NCI-H2107 treated with DMSO at 0.1 percent for 48 hours (cell line): ENCODE measurements around the gene IVD.

Experiments used
- DNase-seq: peaks from one replicate; lab custom pipeline; 2025; ENCODE audit not compliant: unreplicated experiment; lab: John Stamatoyannopoulos, UW

The IVD gene

DNA sequence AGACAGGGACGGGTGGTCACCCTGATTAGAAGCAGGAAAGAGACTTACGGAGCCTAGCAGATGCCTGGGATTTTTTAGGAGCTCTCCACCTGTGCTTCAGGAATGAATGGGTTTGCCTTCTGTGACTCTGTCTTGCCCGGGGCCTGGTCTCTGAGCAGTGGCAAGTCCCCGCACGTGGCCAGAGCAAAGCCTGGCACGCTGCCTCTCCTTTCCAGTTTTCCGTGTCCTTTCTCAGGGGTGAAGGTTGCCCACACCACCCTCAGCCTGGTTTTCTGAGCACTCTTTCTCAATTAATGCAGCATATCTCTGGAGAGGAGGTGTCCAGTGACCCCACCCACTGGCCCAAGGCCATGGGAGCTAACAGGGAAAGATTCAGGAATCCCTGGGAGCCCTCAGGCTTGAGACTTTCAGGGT, 50.7 kb downstream of the IVD start:
- DNase-seq, result no peak

DNA sequence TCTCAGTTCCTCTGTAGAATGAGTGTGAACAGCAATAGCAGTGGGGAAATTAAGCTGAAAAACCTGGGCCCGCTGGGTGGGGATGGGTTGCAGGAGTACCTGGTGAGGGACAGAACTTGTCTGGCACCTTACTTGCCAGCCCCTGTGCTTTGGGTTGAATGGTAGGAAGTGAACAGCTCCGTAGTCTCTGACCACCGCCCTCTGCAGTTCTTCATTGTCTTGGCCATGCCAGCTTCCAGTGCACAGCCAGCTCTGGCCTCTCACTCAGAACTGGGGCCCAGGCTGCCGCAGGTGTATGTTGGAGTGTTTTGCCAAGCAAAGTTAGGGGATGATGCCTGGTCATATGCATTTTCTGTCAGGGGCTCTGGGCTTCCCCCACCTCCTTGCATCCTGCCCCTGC, 51.1 kb downstream of the IVD start:
- no peak for DNase-seq

DNA sequence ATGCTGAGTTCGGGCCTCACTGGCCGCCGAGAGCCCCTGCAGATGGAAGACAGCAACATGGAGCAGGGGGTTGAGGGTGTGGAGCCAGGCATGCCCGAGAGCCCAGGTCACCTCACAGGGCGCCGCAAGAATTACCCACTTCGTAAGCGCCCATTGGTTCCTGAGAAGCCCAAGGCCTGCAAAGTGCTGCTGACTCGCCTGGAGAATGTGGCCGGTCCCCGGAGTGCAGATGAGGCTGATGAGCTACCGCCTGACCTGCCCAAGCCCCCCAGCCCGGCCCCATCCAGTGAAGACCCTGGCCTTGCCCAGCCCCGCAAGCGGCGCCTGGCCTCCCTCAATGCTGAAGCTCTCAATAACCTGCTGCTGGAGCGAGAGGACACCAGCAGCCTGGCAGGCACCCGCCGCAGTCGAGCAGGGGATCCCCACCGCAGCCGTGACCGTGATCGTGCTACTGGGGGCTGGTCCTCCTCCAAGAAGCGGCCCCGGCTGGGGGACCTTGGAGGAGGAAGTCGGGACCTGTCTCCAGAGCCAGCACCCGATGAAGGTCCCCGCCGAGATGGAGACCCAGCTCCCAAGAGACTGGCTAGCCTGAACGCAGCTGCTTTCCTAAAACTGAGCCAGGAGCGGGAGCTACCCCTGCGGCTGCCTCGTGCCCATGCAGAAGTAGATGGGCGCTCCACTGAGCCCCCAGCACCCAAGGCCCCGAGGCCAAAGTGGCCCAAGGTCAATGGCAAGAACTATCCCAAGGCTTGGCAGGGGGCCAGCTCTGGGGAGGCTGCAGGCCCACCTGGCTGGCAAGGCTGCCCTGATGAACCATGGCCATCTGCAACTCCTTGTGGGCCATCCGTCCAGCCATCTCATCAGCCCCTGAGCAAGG, 53.1 kb downstream of the IVD start:
- no peak for DNase-seq

DNA sequence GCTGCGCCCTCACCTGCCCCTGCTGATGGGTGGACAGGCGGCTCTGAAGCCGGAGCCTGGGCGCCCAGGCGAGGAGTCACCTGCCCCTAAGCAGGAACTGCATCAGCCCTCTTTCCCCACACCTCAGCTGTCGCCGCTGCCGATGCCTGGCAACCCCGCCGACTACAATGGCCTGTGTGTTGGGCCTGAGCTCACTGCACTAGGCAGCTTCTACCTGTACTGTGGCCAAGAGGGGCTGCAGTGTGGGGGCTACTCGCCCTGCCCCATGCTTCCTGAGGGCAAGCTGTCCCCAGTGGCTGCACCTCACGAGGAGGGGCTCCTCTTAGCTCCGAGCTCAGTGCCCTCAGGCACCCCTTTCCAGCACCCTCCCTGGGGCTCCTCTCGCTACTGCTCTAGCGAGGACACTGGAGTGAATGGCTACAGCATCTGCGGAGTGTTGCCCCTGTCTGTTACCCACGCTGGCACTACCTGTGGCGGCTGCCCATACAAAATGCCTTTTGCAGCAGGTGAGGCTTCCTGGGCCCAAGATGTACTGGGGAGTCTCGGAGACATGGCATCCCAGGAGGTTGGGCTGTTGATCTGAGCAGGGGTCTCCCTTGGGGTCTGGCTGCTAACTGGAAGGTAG, 53.9 kb downstream of the IVD start:
- no peak for DNase-seq

DNA sequence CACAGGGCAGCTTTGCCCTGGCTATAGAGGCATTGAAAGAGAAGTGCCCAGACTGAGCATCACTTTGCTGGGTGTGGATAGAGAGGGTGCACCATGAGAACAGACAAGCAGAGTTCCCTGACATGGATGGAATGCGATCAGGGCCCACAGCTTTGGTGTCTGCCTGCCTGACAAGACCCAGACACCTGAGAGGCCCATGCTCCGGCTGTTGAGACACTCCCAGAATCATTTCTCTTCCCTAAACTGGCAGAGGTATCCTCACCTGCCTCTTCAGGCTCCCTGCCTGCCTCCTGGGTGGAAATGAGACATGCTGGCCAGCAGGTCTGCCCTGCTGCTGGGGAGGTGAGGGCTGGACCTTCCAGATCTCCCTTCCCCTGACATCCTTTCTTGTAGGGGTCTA, 54.8 kb downstream of the IVD start:
- no peak for DNase-seq

DNA sequence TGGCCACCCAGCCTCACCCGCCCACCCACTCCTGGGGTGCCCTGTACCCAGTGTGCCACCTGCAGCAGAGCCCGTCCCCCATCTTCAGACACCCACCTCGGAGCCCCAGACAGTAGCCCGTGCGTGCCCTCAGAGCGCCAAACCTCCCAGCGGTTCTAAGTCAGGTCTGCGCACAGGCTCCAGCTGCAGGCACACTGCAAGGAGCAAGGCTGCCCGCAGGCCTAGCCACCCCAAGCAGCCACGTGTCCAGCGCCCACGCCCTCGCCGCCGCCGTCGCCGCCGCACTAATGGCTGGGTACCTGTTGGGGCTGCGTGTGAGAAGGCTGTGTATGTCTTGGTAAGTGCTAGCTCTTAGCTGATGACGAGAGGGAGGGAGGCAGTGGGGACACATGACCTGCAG, 56.4 kb downstream of the IVD start:
- DNase-seq, result no peak

DNA sequence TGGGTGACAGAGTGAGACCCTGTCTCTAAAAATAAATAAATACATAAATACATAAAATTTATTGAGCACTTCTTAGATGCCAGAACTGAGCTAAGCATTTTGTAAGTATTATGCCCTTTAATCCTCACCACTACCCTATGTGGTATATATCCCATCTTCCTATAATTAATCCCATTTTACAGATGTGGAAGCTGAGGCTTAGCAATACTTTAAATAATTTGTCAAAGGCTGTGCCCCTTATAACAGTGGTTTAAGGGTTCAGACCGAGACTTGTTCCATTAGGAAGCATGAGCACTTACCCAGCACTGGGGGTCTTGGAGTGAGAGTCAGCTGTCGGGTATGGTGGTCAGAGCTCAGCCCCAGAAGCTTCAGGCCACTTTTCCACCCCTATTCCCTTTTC, 57.7 kb downstream of the IVD start:
- no peak for DNase-seq

DNA sequence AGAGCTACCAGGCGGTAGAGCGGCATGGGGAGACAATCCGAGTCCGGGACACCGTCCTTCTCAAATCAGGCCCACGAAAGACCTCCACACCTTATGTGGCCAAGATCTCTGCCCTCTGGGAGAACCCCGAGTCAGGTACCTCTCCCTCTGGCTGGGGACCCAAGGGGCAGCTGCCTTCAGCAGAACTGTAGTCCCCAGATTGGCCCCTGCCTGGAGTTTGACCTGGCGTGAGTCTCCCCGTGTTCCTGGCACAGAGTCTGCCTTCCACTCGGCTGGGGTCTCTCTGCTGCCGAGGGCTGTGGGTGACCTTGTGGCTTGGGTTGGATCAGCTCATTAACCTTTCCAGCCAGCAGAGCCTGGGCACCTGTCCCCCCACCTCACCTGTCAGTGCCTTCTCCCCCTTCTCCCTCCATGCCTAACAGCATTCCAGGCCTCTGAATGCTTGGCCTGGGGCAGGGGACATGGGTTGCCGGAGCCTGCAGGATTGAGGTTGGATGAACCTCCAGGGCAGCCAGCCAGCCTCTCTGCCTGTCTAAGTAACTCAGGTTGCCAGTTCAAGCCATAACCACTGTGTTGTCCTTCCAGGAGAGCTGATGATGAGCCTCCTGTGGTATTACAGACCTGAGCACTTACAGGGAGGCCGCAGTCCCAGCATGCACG, 58.4 kb downstream of the IVD start:
- DNase-seq, result no peak

DNA sequence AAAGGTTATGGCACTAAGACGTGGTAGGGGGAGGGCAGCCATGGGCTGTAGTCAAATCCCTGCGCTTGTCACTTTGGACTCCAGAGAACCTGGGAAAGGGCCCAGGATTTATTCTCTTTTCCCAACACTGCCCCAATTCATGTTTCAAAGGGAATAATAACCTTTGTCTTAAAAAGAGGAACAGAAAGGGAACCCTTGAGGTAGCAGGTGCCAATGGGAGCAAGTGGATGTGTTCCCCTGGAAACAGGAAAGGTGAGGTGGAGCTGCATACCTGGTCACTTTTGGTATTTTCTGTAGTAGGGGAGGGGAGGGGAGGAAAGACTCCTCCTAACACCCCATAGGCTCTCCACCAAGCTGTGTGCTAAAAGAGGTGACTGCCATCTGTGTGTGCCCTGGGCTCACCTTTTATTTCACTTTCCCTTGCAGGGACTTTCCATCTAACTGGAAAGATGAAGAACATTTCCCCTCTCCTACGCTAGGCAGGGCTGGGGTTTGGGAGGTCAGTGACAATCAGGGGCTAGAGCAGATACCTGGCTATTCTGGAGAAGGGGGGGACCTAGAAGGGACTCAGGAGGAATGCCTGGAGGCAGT, 59.1 kb downstream of the IVD start:
- no peak for DNase-seq

DNA sequence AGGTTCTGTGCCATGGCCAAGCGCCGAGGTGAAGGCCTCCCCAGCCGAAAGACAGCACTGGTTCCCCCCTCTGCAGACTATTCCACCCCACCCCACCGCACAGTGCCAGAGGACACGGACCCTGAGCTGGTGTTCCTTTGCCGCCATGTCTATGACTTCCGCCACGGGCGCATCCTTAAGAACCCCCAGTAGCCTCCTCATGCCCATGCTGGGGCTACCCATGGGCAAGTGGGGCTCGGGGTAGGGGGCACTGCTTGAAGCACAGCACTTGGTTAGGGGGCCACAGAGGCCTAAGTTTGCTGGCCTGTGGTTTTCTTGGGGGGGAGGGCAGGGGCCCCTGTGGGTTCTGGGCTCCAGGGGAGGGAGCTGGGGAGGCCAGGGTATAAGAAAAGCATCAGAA, 60.3 kb downstream of the IVD start:
- no peak for DNase-seq

DNA sequence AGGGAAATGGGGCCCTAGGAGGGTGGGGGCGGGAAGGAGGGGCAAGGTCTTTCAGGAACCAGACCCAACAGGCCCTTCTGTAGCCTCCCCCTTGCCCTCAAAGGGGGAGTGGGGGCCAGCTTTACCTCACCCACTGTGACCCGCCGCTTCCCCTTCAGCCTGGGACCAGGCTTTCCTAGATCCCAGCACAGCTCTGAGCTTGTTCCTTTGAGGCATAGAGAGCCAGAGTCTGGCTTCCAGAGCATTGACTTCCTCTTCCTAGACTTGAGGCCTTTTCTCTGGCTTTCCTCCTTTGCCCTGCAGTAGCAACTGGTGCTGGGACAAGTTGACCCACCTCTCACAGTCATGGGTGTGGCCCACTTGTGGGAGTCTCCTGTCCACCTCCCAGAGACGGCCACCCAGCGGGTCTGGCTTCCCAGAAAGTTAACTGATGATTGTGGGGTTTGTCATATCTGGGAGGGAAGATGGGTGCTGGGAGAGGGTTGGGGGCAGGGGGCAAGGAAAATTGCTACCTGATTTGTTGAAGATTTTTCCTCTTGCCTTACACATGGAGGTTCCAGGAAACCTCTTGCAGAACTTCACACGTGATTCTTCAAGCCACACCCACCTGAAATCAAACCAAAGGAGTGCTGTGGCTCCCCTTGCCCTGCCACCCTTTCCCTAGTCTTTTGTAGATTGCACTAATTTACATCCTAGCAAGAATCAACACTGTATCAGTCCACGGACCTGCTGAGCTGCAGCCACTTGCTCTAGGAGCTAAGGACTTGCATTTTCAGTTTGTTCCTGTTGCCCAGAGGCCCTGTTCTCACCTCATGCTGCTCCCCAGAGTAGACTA, 61.0 kb downstream of the IVD start:
- DNase-seq, result no peak

DNA sequence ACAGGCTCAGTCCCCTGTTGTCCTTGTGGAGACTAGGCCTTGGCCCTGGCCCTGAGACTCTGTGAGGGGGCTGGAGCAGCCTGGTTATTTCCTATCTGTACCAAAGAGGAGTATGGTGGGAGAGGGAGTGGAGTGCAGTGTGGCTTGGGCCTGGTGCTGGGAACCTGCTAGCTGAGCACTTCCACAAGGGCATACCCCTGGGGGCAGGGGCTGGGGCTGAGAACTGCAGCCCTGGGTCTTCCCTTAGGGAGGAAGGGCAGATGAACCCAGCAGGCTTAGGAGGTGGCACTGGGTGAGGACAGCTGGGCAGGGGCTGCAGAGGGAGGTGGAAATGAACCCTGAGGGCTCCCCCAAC, 61.6 kb downstream of the IVD start:
- DNase-seq, result no peak

DNA sequence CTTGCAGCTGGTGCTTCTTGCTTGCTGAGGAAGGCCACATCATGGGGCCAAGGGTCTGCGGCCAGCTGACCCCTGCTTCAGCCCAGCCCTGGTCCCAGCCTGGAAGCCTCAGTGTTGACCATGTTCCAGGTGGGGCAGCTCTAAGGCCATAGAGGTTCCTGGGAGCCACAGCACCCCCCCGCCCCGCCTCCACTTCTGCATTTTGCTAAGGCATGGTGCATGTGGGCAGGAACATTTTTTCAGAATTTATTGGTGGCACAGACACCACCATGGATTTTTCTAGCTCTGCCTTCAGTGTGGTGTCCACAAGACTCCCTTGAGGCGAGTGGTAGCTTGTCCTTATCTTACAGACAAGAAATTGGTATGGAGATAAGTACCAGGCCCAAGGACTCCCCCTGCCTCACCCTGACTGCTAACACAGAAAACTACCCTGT, 63.3 kb downstream of the IVD start:
- no peak for DNase-seq

DNA sequence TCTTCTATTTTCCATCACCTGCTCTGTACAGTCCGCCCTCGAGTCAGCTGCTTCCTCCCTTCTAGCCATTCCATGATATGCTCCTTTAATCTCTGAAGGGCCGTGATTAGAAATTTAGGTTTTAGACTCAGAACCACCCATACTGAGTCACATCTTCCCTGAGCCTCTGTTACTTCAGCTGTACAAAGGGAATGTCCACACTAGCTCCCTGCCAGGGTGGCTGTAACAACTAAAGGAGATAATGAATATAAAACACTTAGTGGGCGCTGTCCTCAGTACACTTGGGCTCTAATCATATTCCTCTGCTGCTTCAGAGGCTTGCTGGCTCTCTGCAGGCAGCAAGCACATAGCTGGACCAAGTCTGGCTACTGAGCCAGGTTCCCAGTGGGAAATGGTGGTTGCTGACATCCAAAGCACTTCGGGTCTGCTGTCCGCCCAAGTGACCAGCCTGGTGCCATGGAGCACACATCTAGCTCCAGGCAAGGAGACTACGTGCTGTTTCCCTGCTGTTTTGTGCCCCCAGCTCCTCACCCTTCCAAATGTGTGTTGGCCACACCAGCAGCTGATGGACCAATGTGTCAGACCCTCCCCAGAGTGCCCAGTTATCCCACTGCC, 64.3 kb downstream of the IVD start:
- no peak for DNase-seq

DNA sequence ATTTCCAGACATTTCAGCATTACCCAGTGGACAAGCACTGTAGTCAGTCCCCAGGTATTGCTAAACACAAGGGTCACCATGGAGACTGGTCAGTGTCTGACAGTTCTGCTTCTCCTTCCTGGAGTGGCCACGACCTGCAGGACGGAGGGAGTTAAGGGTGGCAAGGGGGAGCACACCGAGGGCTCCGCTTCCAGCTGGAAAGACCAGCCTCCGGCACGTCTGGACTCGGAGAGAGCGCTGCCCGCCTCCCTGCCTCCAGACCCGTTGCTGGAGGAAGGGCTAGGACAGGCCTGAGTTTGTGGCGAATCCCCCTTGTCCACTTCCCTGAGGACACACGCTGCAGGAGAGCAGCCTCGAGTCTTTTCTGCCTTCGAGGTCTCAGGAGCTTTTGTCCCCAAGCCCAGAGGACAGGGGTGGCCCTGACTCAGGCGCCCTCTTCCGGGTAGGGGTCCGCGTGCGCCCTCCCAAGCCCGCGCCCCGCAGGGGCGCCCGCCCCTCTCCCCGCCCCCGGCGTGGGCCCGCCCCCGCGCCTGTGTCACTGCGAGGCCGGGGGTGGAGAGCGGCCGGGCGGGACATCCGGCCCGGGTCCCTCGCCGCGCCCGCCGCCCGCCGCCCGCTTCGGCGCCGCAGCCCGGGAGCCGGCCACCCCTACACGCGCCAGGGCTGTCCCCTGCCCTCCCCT, 65.0 kb downstream of the IVD start, which contains the start of gene CHST14:
Gene CHST14 (plus strand): TSS at position 562 of the 682 bp plus-strand sequence. CDS start 230 bp downstream, outside the sequence.
- no peak for DNase-seq
